Measurements from ENCODE around the gene AKAP9.

The AKAP9 gene

GRCh38 chr7:92042056-92042737, 101.5 kb downstream of the AKAP9 start:
- TF ChIP-seq CTCF (IDR thresholded peaks at IDR 0.05; ENCODE audit: control insufficient read depth, insufficient read depth, low read depth, low read length, missing control alignments), result no peak
- no peak overlapping the region for H3K4me3 ChIP-seq (ENCODE audit: control insufficient read depth, low read depth, low read length)
- DNase-seq (ENCODE audit: low read depth), result no peak

- DNase-seq (ENCODE audit: low read depth), result no peak
- H3K4me3 ChIP-seq (ENCODE audit: control insufficient read depth, low read depth, low read length), result no peak overlapping the region
- TF ChIP-seq CTCF (IDR thresholded peaks at IDR 0.05; ENCODE audit: control insufficient read depth, insufficient read depth, low read depth, low read length, missing control alignments), result no peak
Measured at GRCh38 chr7:92043098-92043497, 102.4 kb downstream of the AKAP9 start.

GRCh38 chr7:92043637-92044036, 103.0 kb downstream of the AKAP9 start:
- no peak for DNase-seq (ENCODE audit: low read depth)
- H3K4me3 ChIP-seq (ENCODE audit: control insufficient read depth, low read depth, low read length), result no peak overlapping the region
- no peak for TF ChIP-seq CTCF (IDR thresholded peaks at IDR 0.05; ENCODE audit: control insufficient read depth, insufficient read depth, low read depth, low read length, missing control alignments)

- no peak overlapping the region for H3K4me3 ChIP-seq (ENCODE audit: control insufficient read depth, low read depth, low read length)
- TF ChIP-seq CTCF (IDR thresholded peaks at IDR 0.05; ENCODE audit: control insufficient read depth, insufficient read depth, low read depth, low read length, missing control alignments), result no peak
- DNase-seq (ENCODE audit: low read depth), result no peak
Measured at GRCh38 chr7:92044148-92044547, 103.5 kb downstream of the AKAP9 start.

GRCh38 chr7:92044940-92045339, 104.3 kb downstream of the AKAP9 start:
- H3K4me3 ChIP-seq (ENCODE audit: control insufficient read depth, low read depth, low read length), result no peak overlapping the region
- DNase-seq (ENCODE audit: low read depth), result no peak
- TF ChIP-seq CTCF (IDR thresholded peaks at IDR 0.05; ENCODE audit: control insufficient read depth, insufficient read depth, low read depth, low read length, missing control alignments), result no peak

GRCh38 chr7:92051655-92052054, 111.0 kb downstream of the AKAP9 start:
- no peak overlapping the region for H3K4me3 ChIP-seq (ENCODE audit: control insufficient read depth, low read depth, low read length)
- no peak for TF ChIP-seq CTCF (IDR thresholded peaks at IDR 0.05; ENCODE audit: control insufficient read depth, insufficient read depth, low read depth, low read length, missing control alignments)
- no peak for DNase-seq (ENCODE audit: low read depth)

Measured in AG09309 (cell line).